Osteocyte (in vitro differentiated cells): Measurements from ENCODE around the gene DEDD2. TPM values are rescaled to one million over a fixed set of nuclear protein-coding genes. Genes with fewer than 3 reads are reported as not detected.

Experiments
- DNase-seq: peaks from one replicate; pipeline ENCODE4 v3.0.0; 2021; ENCODE audit warnings: mixed read lengths; ENCODE audit not compliant: unreplicated experiment; ENCODE audit errors: extremely low spot score
- H3K27ac Mint-ChIP-seq: one replicate; pipeline ENCODE4 v1.8.0; 2021; ENCODE audit warnings: mild to moderate bottlenecking, mixed read lengths; ENCODE audit not compliant: unreplicated experiment
- H3K27me3 Mint-ChIP-seq: one replicate; pipeline ENCODE4 v1.8.0; 2021; ENCODE audit warnings: mixed read lengths; ENCODE audit not compliant: unreplicated experiment
- H3K36me3 Mint-ChIP-seq: one replicate; pipeline ENCODE4 v1.8.0; 2021; ENCODE audit warnings: mixed read lengths; ENCODE audit not compliant: unreplicated experiment
- H3K4me1 Mint-ChIP-seq: one replicate; pipeline ENCODE4 v1.8.0; 2021; ENCODE audit warnings: mixed read lengths; ENCODE audit not compliant: unreplicated experiment
- H3K4me3 Mint-ChIP-seq: one replicate; pipeline ENCODE4 v1.8.0; 2021; ENCODE audit warnings: mild to moderate bottlenecking, moderate library complexity, mixed read lengths; ENCODE audit not compliant: unreplicated experiment
- H3K9me3 Mint-ChIP-seq: one replicate; pipeline ENCODE4 v1.8.0; 2021; ENCODE audit warnings: mixed read lengths; ENCODE audit not compliant: unreplicated experiment
- CTCF ChIP-seq: fragments of 200-600 bp; sonication (generic); IDR thresholded peaks from 2 replicates; pipeline ENCODE4 v1.5.0; 2021; ENCODE audit warnings: antibody characterized with exemption, mild to moderate bottlenecking, moderate library complexity
- total RNA-seq: library from RNA; stranded (reverse); gene quantifications from 2 replicates; pipeline ENCODE4 v1.2.1, GENCODE V29; 2021

Gene DEDD2
- total RNA-seq, 1 donor from 2014 or later = 27.4 TPM

GRCh38 chr19:42156571-42156970, 60.9 kb downstream of the DEDD2 start:
- Mint-ChIP-seq H3K27me3 (peaks cover 80% of the 10 kb centered on the region), H3K36me3 (no peaks in the 10 kb centered on the region), H3K4me1 (no peaks in the 10 kb centered on the region), H3K9me3 (no peaks in the 10 kb centered on the region), H3K4me3 (no peak overlapping the region), H3K27ac (no peak overlapping the region)
- no peak for DNase-seq
- TF ChIP-seq CTCF = no peak

DNA sequence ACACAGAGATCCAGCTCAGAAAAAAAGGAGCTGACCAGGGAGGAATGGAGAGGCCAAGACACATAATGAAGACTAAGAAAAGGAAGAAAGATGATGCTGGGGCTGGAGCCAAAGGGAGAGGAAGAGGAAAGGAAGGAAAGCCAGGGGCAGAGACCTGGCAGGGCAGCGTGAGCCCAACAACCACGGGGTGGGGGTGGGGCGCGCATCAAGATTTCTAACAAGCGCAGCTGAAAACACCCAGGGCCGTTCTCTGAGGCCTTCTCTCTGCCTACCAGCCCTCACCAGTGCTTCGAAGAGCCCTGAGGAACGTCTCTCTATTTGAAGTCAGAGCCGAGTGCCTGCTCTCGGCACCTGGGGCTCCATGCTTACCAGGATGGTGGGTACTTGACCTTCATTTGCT, 61.7 kb downstream of the DEDD2 start:
- TF ChIP-seq CTCF = no peak
- no peaks in the 10 kb centered on the region for H3K36me3 Mint-ChIP-seq
- H3K27me3 Mint-ChIP-seq = peaks cover 73% of the 10 kb centered on the region
- no peak overlapping the region for H3K27ac Mint-ChIP-seq
- no peak for DNase-seq
- H3K9me3 Mint-ChIP-seq = no peaks in the 10 kb centered on the region
- H3K4me1 Mint-ChIP-seq = no peaks in the 10 kb centered on the region
- no peak overlapping the region for H3K4me3 Mint-ChIP-seq

DNA sequence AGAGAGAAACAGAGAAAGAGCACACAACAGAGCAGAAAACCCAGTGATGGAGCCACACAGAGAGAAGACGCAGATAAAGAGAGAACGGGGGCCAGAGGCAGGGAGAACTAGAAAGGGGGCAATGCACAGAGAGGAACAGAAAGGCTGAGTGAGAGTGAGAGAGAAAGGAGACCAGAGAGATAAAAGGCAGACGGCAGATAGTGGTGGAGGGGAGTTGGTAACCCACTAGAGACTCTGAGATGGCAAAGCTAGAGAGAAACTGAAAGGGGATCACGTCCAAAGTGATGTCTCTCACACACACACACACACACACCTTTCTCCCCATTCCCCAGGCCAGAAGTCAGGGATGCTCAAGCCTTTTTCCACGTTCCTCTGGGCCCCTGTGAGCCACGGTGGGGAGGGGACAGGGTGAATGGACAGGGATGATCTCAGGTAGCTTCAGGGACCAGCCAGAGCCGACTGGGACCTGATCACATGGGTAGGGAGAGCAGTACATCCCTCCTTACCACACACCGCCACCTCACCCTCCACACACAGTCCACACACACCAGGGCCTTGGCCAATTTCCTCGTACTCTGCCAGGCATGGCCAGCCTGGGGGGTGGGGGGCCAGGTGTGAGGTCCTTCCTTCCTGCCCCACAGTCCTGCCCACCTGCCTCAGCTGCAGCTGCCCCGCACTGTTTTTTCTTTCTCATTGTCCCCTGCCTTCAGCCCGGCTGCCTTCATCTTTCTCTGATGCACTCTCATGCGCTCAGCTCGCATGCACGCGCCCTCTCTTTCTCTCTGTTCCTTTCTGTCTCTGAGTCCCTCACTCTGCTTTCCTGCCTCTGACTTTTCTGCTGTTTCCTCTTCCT, 62.8 kb downstream of the DEDD2 start:
- no peak for TF ChIP-seq CTCF
- DNase-seq = no peak
- peaks cover 66% of the 10 kb centered on the region for H3K27me3 Mint-ChIP-seq
- no peaks in the 10 kb centered on the region for H3K4me1 Mint-ChIP-seq
- H3K36me3 Mint-ChIP-seq = no peaks in the 10 kb centered on the region
- no peak overlapping the region for H3K27ac Mint-ChIP-seq
- H3K9me3 Mint-ChIP-seq = no peaks in the 10 kb centered on the region
- H3K4me3 Mint-ChIP-seq = no peak overlapping the region

DNA sequence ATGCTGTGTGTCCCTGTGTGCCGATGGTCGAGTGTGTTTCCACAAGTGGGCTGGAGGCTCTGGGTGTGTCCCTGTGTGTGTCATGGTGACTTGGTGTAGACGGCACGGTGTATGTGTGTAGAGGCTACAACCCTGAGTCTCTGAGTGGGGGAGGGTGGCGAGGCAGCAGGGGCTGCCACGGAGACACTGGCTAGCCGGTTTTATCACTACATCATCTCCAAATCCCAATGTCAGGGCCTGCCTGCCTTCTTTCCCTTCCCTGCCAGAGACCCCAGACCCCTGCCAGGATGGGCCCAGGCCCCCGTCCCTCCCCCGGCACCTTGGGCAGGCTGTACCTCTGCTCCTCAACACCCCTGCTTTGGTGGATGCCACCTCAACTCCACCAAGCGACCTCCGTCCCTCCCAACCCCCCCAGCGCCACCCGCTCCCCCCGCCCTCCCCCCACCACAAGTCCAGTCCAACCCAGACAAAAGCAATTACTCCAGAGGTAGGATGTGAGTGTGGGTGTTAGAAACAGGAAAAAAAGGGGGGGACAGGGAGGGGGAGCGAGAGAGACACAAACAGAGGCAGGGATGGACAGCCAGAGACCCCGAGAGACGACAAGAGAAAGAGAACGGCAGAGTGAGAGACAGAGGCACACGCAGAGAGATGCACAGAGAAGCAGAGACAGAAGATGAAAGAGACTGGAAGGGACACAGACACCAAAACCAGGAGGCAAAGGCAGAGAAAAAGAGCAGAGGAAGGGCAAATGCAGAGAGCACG, 63.6 kb downstream of the DEDD2 start:
- Mint-ChIP-seq H3K36me3 (no peaks in the 10 kb centered on the region), H3K27me3 (peaks cover 65% of the 10 kb centered on the region), H3K27ac (no peak overlapping the region), H3K4me3 (no peak overlapping the region), H3K4me1 (no peaks in the 10 kb centered on the region), H3K9me3 (no peaks in the 10 kb centered on the region)
- no peak for DNase-seq
- TF ChIP-seq CTCF = no peak
